ENCODE data around the gene ESD.
A peak's percentile ranks its signal among the peaks of the same experiment; 100 is the strongest.
"Not testable (repeated sequence)": the region's sequence is repeated elsewhere in the genome, so short reads cannot be mapped to it uniquely, and the experiment has no call there.

The ESD gene

DNA sequence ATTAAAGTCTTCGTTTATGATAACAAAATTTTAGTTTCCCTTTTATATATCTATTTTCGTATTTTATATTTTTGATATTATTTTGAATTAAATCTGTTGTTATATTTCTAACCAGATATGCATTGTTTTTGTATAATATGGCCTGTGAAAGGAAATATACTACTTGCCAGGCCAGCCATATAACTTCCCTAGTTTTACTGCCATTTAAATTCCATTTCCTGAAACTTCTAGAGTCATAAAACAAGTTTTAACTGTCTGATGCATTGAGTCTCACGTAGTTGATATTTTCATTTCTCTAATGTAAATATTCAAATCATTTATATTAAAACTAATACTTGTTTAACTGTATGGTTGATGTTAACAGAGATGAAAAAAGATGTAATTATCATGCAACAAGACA lies 13.5 kb downstream of the ESD start:
- no peak for DNase-seq

GRCh38 chr13:46782691-46783090 lies 14.3 kb downstream of the ESD start:
- no peak for DNase-seq

DNA sequence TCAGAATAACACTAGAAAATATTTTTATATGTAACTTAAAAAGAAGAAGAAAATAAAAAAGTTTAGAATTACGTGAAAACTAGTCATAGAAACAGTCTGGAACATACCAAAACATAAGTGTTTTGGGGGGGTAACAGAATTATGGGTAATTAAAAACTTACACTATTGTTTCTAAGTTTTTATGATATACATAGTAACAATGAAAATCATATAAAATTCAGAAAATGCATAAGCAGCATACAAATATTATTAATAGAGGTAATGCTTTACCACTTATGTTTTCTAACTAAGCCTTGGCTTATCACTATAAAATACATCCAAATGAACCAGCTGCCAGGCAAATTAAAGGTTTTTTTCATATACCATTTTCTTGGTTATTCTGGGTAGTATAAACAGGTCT lies 14.9 kb downstream of the ESD start:
- DNase-seq = no peak

DNA sequence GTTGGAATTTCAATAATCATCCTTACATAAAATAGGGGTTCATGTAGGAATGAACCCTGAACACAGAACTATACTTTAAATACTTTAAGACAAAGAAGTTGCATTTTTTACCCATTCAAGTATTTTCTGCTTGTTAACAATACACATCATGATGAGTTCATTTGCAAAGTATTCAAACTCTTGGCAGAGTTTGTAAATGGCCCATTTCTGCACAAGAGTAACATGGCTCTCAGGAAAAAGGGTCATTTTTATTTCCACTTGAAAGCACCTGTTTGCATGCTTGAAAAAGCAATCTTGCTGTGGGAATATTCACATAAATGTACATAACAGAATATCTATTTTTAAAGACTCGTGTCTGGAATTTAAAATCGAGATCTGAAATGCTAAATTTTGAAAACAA lies 18.1 kb downstream of the ESD start:
- peak; percentile 41 for DNase-seq

- DNase-seq = no peak
Observed at GRCh38 chr13:46778095-46778494, 18.9 kb downstream of the ESD start.

DNA sequence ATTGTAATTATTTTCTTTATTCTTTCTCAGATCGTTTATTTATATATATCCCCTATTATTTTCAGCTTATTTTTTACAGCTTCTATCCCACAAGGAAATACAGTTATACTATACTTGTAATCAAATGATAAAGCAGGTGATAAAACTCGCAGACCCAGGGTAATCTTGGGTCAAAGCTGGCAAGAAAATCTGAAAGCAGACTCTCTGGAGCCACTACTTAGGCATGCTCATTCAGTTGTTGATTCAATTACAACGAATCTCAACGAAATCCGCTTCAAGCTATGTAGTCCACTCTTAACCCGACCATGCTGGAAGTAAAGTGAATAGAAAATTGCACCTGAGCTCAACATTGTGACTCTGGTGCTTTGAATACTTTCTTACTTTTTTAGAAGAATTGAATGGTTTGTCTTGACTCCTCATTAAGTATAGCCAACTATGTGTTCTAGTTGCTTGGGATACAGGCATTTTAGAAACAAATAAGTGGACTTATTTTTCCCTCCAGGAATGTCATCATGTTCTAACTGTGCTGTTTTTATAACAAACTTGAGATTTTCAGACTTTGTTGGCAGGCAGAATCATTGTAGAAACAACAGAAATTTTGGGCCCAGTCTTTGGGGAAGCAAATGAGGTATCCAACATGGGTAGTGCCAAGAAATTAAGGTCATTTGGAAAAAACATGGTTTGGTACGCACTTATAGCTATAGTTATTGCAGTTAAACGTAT lies 21.4 kb downstream of the ESD start:
- DNase-seq = no peak

DNA sequence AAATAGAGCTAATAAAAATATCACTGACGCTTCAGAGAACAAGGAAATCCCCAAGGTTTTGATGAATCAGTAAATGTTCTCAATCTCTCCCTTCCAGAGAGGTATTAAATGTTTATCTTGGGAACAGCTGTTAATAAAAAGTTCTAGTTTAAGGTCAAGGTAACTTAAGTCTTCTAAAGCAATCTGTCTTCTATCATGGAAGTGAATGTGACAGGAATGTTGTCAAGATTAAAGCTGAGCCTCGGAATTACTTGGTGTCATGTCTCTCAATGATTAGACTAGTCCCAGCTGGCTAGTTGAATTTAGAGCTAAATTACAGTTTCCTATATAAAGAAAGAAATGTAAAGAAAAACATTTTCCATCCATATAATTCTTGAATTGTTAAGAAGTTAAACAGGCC lies 23.4 kb downstream of the ESD start:
- DNase-seq = no peak

DNA sequence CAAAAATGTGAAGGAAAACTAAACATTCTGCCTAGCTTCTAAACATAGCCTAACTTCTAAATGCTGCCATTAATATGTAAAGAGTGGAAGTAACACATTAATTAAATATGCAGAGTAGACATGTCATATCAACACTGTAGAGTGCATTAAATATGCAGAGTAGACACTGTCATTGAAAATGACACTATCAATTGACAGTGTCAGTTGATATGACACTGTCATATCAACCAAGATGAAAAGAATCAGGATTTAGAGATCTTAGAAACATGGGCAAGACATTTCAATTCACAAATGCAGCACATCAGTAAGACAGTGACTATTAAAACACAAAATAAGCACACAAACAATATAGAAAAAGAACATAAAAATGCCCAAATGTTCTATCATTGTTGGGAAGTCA lies 25.3 kb downstream of the ESD start:
- DNase-seq = no peak

- DNase-seq = not testable (repeated sequence)
Observed at GRCh38 chr13:46769925-46770324, 27.0 kb downstream of the ESD start.

DNA sequence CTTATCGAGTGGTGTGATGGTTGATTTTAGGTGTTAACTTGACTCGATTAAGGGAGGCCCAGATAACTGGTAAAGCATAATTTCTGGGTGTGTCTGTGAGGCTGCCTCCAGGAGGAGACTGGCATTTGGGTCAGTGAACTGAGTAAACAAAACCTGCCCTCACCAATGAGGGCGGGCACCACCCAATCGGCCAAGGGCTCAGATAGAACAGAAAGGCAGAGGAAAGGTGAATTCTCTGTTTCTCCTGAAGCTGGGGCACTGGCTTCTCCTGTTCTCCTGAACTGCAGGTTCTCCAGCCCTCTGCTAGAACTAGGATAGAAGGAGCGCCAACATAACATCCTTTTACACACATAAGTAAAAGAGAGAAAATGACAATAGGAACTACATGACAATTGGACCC lies 35.1 kb downstream of the ESD start:
- DNase-seq = no peak

DNA sequence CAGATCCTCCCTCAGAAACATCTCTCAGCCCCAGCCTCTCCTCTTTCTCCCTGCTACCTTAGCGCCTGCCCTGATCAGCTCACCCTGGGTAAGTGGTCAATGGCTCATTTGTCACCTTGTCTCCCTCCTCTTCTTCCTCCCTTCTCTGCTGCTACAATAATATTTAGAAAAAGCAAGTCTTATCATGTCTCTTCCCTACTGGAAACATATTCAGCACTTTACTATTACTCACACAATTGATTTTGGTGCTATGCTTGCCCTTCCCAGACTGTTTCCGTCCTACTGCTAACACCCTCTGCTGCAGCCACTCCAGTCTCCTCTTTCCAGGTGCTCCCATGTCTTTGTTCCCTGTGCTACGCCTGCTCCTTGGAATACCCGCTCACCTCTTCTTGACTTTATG lies 35.8 kb downstream of the ESD start:
- DNase-seq = no peak

- DNase-seq = no peak
Observed at GRCh38 chr13:46759846-46760245, 37.1 kb downstream of the ESD start.

DNA sequence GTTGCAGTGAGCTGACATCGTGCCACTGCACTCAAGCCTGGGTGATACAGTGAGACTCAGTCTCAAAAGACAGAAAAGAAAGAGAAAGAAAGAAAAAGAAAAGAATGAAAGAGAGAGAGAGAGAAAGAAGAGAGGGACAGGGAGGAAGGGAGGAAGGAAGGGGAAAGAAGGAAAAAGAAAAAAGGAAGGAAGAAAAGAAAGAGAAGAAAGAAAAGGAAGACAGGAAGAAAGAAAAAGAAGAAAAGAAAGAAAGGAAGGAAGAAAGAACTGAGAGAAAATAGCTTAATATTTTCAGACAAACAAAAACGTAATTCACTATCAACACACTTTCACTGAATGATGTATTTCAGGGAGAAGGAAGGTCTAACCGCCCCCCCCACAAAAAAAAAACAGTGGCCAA lies 39.3 kb downstream of the ESD start:
- no peak for DNase-seq

- DNase-seq = no peak
Observed at GRCh38 chr13:46756977-46757376, 40.0 kb downstream of the ESD start.

DNA sequence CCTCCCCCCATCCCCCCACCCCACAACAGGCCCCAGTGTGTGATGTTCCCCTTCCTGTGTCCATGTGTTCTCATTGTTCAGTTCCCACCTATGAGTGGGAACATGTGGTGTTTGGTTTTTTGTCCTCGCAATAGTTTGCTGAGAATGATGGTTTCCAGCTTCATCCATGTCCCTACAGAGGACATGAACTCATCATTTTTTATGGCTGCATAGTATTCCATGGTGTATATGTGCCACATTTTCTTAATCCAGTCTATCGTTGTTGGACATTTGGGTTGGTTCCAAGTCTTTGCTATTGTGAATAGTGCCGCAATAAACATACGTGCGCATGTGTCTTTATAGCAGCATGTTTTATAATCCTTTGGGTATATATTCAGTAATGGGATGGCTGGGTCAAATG lies 41.5 kb downstream of the ESD start:
- not testable (repeated sequence) for DNase-seq

DNA sequence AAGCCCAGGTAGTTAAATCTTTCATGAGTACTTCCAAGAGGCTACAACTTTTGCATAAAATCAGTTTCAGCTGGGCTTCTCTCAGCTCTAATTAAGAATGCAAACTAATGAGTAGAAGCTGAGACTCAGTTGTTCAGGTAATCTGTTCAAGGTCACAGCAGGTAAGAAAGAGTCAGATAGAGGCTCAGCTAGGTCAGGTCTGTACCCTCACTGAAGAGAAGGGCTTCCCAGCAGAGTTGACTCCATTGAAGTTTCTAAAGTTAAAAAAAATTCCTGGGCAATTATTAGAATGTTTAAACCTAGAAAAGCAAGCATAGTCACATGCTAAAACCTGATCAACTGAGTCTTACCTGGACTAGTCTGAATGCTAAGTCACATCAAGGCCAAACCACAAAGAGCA lies 42.1 kb downstream of the ESD start:
- no peak for DNase-seq

DNA sequence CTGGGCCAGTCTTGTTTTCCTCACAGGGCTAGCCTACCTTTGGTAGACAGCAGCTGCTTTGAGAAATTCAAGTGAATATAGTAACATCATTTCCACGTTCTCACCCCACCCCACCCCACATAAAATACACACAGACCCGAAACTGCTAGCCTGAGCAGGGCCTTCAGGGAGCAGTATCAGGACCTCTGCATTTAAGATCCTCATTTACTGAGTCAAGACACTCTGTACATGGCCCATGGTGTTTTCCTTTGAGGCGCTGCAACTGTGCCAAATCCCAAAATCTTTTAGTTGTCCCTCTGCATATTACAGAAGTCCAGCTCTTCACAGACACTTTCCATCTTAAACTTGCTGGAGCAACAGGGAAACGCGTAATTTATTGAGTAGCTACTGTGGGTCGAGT lies 43.0 kb downstream of the ESD start:
- DNase-seq = no peak

- no peak for DNase-seq
Observed at GRCh38 chr13:46753137-46753536, 43.8 kb downstream of the ESD start.

- DNase-seq = peak; percentile 45
Observed at GRCh38 chr13:46751811-46752635, 44.9 kb downstream of the ESD start.

GRCh38 chr13:46749951-46750350 lies 47.0 kb downstream of the ESD start:
- DNase-seq = peak; percentile 39

- DNase-seq = no peak
Observed at GRCh38 chr13:46748300-46748699, 48.7 kb downstream of the ESD start.

- no peak for DNase-seq
Observed at GRCh38 chr13:46747031-46747820, 49.7 kb downstream of the ESD start.

DNA sequence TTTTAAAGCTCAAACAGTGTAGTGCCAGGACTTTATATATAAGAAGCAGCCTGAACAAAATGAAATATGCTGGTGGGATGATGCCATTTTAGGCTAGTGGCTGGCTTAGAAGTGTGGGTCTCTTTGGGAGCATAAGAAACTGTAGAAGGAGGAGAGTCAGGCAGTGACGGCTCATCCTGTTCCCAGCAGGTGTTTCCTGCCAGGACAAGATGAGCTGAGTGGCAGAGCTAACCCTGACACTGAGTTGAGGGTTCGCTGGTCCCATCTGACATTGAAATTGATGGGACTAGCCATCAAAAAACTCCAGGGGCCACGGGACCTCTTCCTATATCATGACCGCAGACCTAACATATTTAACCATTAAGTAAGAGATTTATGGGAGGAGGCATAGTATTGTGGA lies 51.3 kb downstream of the ESD start:
- no peak for DNase-seq

- no peak for DNase-seq
Observed at GRCh38 chr13:46745062-46745461, 51.9 kb downstream of the ESD start.
